Astrocyte (in vitro differentiated cells and primary cell): Measurements from ENCODE around the gene TANGO2. TPM values are rescaled to one million over a fixed set of nuclear protein-coding genes. Genes with fewer than 3 reads are reported as not detected.

ENCODE experiments used
- DNase-seq: peaks from one replicate; pipeline ENCODE4 v3.0.0-alpha.2; 2010; ENCODE audit warnings: low read depth
- FAIRE-seq: peaks from 2 replicates; lab custom pipeline; 2011; peaks lifted over from hg19 to GRCh38; lab: Jason Lieb, UNC
- H2AFZ ChIP-seq: 2 replicates; pipeline ENCODE4 v1.6.0; 2012; ENCODE audit warnings: low read depth, low read length, inconsistent platforms
- H3K27ac ChIP-seq: 2 replicates; pipeline ENCODE4 v1.5.1; 2011; ENCODE audit warnings: low read depth, low read length, inconsistent platforms
- H3K27me3 ChIP-seq: 2 replicates; pipeline ENCODE4 v1.6.0; 2011; ENCODE audit warnings: low read length, inconsistent platforms; ENCODE audit not compliant: insufficient read depth
- H3K36me3 ChIP-seq: 2 replicates; pipeline ENCODE4 v1.5.1; 2011; ENCODE audit warnings: low read length, inconsistent platforms; ENCODE audit not compliant: insufficient read depth
- H3K4me1 ChIP-seq: 2 replicates; pipeline ENCODE4 v1.5.1; 2011; ENCODE audit warnings: low read length, inconsistent platforms; ENCODE audit not compliant: insufficient read depth
- H3K4me2 ChIP-seq: 2 replicates; pipeline ENCODE4 v1.6.0; 2012; ENCODE audit warnings: low read length, inconsistent platforms
- H3K4me3 ChIP-seq: 2 replicates; pipeline ENCODE4 v1.5.1; 2011; ENCODE audit warnings: low read depth, mild to moderate bottlenecking, low read length, inconsistent platforms; ENCODE audit not compliant: insufficient read depth
- H3K79me2 ChIP-seq: 2 replicates; pipeline ENCODE4 v1.6.0; 2012; ENCODE audit warnings: mild to moderate bottlenecking, low read length, inconsistent platforms; ENCODE audit not compliant: insufficient read depth
- H3K9ac ChIP-seq: 2 replicates; pipeline ENCODE4 v1.6.0; 2012; ENCODE audit warnings: mild to moderate bottlenecking, low read length, inconsistent platforms
- H3K9me3 ChIP-seq: 2 replicates; pipeline ENCODE4 v1.5.1; 2012; ENCODE audit warnings: low read depth, mild to moderate bottlenecking, low read length, inconsistent platforms; ENCODE audit not compliant: insufficient read depth
- H4K20me1 ChIP-seq: 2 replicates; pipeline ENCODE4 v1.6.0; 2012; ENCODE audit warnings: low read length, inconsistent platforms; ENCODE audit not compliant: insufficient read depth
- H3K27ac Mint-ChIP-seq: one replicate; pipeline ENCODE4 v1.8.0; 2021; ENCODE audit warnings: mild to moderate bottlenecking, mixed read lengths; ENCODE audit not compliant: unreplicated experiment
- H3K27me3 Mint-ChIP-seq: one replicate; pipeline ENCODE4 v1.8.0; 2021; ENCODE audit warnings: low read depth, mixed read lengths; ENCODE audit not compliant: unreplicated experiment
- H3K36me3 Mint-ChIP-seq: one replicate; pipeline ENCODE4 v1.8.0; 2021; ENCODE audit warnings: low read depth, mixed read lengths; ENCODE audit not compliant: unreplicated experiment
- H3K4me1 Mint-ChIP-seq: one replicate; pipeline ENCODE4 v1.8.0; 2021; ENCODE audit warnings: low read depth, mixed read lengths; ENCODE audit not compliant: unreplicated experiment
- H3K4me3 Mint-ChIP-seq: one replicate; pipeline ENCODE4 v1.8.0; 2021; ENCODE audit warnings: mild to moderate bottlenecking, moderate library complexity, mixed read lengths; ENCODE audit not compliant: unreplicated experiment
- H3K9me3 Mint-ChIP-seq: one replicate; pipeline ENCODE4 v1.8.0; 2021; ENCODE audit warnings: mild to moderate bottlenecking, mixed read lengths; ENCODE audit not compliant: unreplicated experiment
- EZH2 ChIP-seq: IDR thresholded peaks from 2 replicates; pipeline ENCODE4 v1.6.1; 2012; ENCODE audit warnings: mild to moderate bottlenecking, low read length, inconsistent platforms; ENCODE audit not compliant: insufficient read depth
- total RNA-seq: library from RNA; stranded (reverse); gene quantifications from 2 replicates; pipeline ENCODE4 v1.2.1, GENCODE V29; 2021
- TF ChIP-seq, protein P1 (sequence below): IDR thresholded peaks from 2 replicates; pipeline ENCODE4 v1.5.1; 2011; ENCODE audit warnings: low read depth, mild to moderate bottlenecking, inconsistent platforms, low read length, moderate library complexity; ENCODE audit not compliant: insufficient read depth

The TANGO2 gene
- total RNA-seq, 1 donor from 2014 or later: 28.0 TPM

DNA sequence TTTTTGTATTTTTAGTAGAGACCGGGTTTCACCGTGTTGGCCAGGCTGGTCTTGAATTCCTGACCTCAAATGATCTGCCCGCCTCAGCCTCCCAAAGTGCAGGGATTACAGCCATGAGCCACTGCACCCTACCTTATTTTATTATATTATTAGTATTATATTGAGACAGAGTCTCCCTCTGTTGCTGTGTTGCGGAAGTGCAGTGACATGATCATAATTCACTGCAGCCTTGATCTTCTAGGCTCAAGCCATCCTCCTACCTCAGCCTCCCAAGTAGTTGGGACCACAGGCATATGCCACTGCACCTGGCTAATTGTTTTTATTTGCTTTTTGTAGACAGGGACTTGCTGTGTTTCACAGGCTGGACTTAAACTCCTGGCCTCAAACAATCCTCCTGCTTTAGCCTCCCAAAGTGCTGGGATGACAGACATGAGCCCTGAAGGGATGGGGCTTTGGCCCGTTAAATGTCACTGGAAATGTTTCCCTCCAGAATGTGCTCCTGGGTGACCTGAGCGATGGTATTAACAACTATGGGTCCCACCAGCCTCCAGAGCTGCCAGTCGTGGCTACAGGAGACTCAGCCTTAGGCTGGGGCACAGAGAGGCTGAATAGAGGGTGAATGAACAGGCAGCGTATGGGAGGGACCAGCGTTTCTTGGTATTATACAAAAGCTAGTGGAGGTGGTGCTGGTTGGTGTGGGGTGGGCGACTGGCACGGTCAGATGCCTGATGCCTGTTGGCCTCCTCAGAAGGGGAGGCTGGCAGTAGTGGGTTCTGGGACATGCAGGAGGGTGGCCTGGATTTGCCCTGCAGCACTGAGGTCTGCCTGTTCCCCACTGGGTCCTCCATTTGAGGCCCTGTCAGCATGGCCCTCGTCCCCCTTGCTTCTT, 7.3 kb downstream of the TANGO2 start:
- no peaks in the 10 kb centered on the region for H3K9me3 Mint-ChIP-seq
- no peaks in the 10 kb centered on the region for H3K4me1 Mint-ChIP-seq
- no peak overlapping the region for H3K27ac Mint-ChIP-seq
- H3K79me2 ChIP-seq: peaks cover 34% of the 10 kb centered on the region
- no peak overlapping the region for H3K9ac ChIP-seq
- no peaks in the 10 kb centered on the region for H3K9me3 ChIP-seq
- no peak overlapping the region for H3K27ac ChIP-seq
- no peaks in the 10 kb centered on the region for H3K27me3 ChIP-seq
- H3K36me3 ChIP-seq: no peaks in the 10 kb centered on the region
- FAIRE-seq: no peak
- H4K20me1 ChIP-seq: peaks cover 73% of the 10 kb centered on the region
- DNase-seq: no peak
- TF ChIP-seq, protein P1, sequence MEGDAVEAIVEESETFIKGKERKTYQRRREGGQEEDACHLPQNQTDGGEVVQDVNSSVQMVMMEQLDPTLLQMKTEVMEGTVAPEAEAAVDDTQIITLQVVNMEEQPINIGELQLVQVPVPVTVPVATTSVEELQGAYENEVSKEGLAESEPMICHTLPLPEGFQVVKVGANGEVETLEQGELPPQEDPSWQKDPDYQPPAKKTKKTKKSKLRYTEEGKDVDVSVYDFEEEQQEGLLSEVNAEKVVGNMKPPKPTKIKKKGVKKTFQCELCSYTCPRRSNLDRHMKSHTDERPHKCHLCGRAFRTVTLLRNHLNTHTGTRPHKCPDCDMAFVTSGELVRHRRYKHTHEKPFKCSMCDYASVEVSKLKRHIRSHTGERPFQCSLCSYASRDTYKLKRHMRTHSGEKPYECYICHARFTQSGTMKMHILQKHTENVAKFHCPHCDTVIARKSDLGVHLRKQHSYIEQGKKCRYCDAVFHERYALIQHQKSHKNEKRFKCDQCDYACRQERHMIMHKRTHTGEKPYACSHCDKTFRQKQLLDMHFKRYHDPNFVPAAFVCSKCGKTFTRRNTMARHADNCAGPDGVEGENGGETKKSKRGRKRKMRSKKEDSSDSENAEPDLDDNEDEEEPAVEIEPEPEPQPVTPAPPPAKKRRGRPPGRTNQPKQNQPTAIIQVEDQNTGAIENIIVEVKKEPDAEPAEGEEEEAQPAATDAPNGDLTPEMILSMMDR: peak; percentile 17
- TF ChIP-seq EZH2: no peak
- no peak overlapping the region for H3K4me2 ChIP-seq
- H3K4me3 Mint-ChIP-seq: no peak overlapping the region
- no peaks in the 10 kb centered on the region for H3K27me3 Mint-ChIP-seq
- no peak overlapping the region for H2AFZ ChIP-seq
- H3K36me3 Mint-ChIP-seq: peaks cover 4% of the 10 kb centered on the region
- no peaks in the 10 kb centered on the region for H3K4me1 ChIP-seq
- no peak overlapping the region for H3K4me3 ChIP-seq

DNA sequence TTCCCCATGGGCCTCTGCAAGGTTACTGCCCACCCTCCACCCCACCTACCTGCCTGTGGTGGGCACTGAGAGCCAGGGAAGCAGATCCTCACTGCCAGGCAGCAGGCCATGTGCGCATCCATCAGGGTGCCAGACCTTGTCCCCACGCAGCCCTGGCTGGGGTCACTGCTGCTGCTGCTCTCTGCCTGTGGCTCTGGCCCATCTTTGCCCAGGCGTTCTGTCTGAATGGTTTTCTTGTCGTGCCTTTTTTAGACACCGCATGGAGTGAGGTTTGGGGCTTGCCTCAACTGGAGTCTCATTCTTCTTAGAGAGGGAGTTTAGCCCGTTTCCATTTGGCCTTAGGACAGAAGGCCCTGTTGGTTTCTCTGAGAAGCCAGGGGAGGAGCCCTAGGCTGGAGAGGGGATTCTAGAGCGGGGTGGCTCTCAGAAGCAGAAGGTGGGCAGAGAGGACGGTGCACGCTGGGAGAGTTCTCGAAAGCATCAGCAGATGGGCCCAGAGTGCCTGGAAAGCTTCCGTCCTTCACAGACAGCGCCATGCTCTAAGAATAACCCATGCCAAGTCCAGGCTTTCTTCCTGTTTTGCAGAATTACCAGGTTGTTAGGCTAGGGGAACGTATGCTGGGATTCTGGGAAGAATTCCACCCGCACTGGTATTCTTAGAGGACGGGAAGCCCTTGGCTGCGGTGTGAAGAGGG, 8.1 kb downstream of the TANGO2 start:
- H2AFZ ChIP-seq: no peak overlapping the region
- no peaks in the 10 kb centered on the region for H3K4me1 ChIP-seq
- H3K9me3 ChIP-seq: no peaks in the 10 kb centered on the region
- no peaks in the 10 kb centered on the region for H3K27me3 ChIP-seq
- H3K27ac ChIP-seq: no peak overlapping the region
- no peaks in the 10 kb centered on the region for H3K36me3 ChIP-seq
- peaks cover 1% of the 10 kb centered on the region for H3K9me3 Mint-ChIP-seq
- H3K9ac ChIP-seq: no peak overlapping the region
- no peak overlapping the region for H3K27ac Mint-ChIP-seq
- TF ChIP-seq EZH2: no peak
- TF ChIP-seq, protein P1: no peak
- no peak overlapping the region for H3K4me3 Mint-ChIP-seq
- DNase-seq (no peak), FAIRE-seq (no peak)
- H3K36me3 Mint-ChIP-seq: peaks cover 4% of the 10 kb centered on the region
- H4K20me1 ChIP-seq: peaks cover 69% of the 10 kb centered on the region
- H3K4me2 ChIP-seq: no peak overlapping the region
- H3K4me3 ChIP-seq: no peak overlapping the region
- H3K27me3 Mint-ChIP-seq: no peaks in the 10 kb centered on the region
- peaks cover 35% of the 10 kb centered on the region for H3K79me2 ChIP-seq
- no peaks in the 10 kb centered on the region for H3K4me1 Mint-ChIP-seq
